Liver (tissue), 3 donors: ENCODE measurements around the gene TTC1.

Source experiments
- CTCF ChIP-seq: fragments of 150-350 bp; IDR thresholded peaks from 2 replicates; pipeline ENCODE4 v1.5.1; 2017; ENCODE audit warnings: improper control_type of control experiment, low read depth, low read length; ENCODE audit not compliant: missing input control
- JUND ChIP-seq, 2 donors: IDR thresholded peaks; 2 replicates each; pipeline ENCODE4 v1.6.1; 2016; ENCODE audit warnings: antibody characterized with exemption in 2 of 2
- MAX ChIP-seq: IDR thresholded peaks from 2 replicates; pipeline ENCODE4 v1.6.1; 2016; ENCODE audit warnings: antibody characterized with exemption
- RAD21 ChIP-seq, 2 donors: IDR thresholded peaks; 2 replicates each; pipeline ENCODE4 v1.6.1; 2016; ENCODE audit warnings: antibody characterized with exemption in 2 of 2, mild to moderate bottlenecking in 2 of 2
- REST ChIP-seq: IDR thresholded peaks from 2 replicates; pipeline ENCODE4 v1.6.1; 2016; ENCODE audit warnings: antibody characterized with exemption, mild to moderate bottlenecking
- TAF1 ChIP-seq: conservative IDR thresholded peaks from 2 replicates; pipeline ENCODE4 v1.6.1; 2016; ENCODE audit warnings: antibody characterized with exemption, mild to moderate bottlenecking
- donor health status: healthy.
- donor health status: healthy.

GRCh38 chr5:160083501-160083900, 74.6 kb downstream of the TTC1 start:
- no peak for TF ChIP-seq RAD21 (IDR thresholded peaks at IDR 0.05)
- no peak for TF ChIP-seq CTCF
- no peak for TF ChIP-seq MAX
- no peak for TF ChIP-seq JUND (IDR thresholded peaks at IDR 0.05)
- no peak for TF ChIP-seq REST
- TF ChIP-seq TAF1, result no peak
